HG02759 (cell line): ENCODE results near the gene SLC38A11.

Experiments used
- ATAC-seq: cut with Tn5 transposase; IDR thresholded peaks from one replicate; pipeline ENCODE4 v1.9.1; 2021; ENCODE audit warnings: mild to moderate bottlenecking, moderate library complexity; ENCODE audit not compliant: unreplicated experiment

Gene SLC38A11

GRCh38 chr2:164920430-164920829, 34.9 kb downstream of the SLC38A11 start:
- ATAC-seq: no peak

- ATAC-seq: no peak
Measured at GRCh38 chr2:164917296-164917903, 37.9 kb downstream of the SLC38A11 start.

GRCh38 chr2:164915566-164915965, 39.8 kb downstream of the SLC38A11 start:
- no peak for ATAC-seq

- ATAC-seq: no peak
Measured at GRCh38 chr2:164913640-164914350, 41.5 kb downstream of the SLC38A11 start.

GRCh38 chr2:164913011-164913410, 42.3 kb downstream of the SLC38A11 start:
- ATAC-seq: no peak

- no peak for ATAC-seq
Measured at GRCh38 chr2:164911832-164912231, 43.5 kb downstream of the SLC38A11 start.

- peak; percentile 88 for ATAC-seq
Measured at GRCh38 chr2:164910101-164910899, 45.0 kb downstream of the SLC38A11 start.

GRCh38 chr2:164906947-164907346, 48.4 kb downstream of the SLC38A11 start:
- no peak for ATAC-seq

GRCh38 chr2:164905307-164905706, 50.0 kb downstream of the SLC38A11 start:
- no peak for ATAC-seq

GRCh38 chr2:164903951-164904350, 51.4 kb downstream of the SLC38A11 start:
- no peak for ATAC-seq

- no peak for ATAC-seq
Measured at GRCh38 chr2:164903204-164903603, 52.1 kb downstream of the SLC38A11 start.

- ATAC-seq: no peak
Measured at GRCh38 chr2:164899121-164899520, 56.2 kb downstream of the SLC38A11 start.

- ATAC-seq: no peak
Measured at GRCh38 chr2:164898475-164898874, 56.9 kb downstream of the SLC38A11 start.

- ATAC-seq: no peak
Measured at GRCh38 chr2:164897469-164898260, 57.7 kb downstream of the SLC38A11 start.

- peak; percentile 99 for ATAC-seq
Measured at GRCh38 chr2:164896634-164897355, 58.5 kb downstream of the SLC38A11 start.

- ATAC-seq: no peak
Measured at GRCh38 chr2:164896226-164896625, 59.1 kb downstream of the SLC38A11 start.

- ATAC-seq: no peak
Measured at GRCh38 chr2:164891460-164891859, 63.9 kb downstream of the SLC38A11 start.

- no peak for ATAC-seq
Measured at GRCh38 chr2:164890544-164890943, 64.8 kb downstream of the SLC38A11 start.

GRCh38 chr2:164888592-164888991, 66.7 kb downstream of the SLC38A11 start:
- ATAC-seq: no peak

GRCh38 chr2:164887434-164888144, 67.7 kb downstream of the SLC38A11 start:
- no peak for ATAC-seq
